Measurements from ENCODE around the gene KIR2DL1. TPM values are rescaled to one million over a fixed set of nuclear protein-coding genes. Genes with fewer than 3 reads are reported as not detected.
"Not testable (repeated sequence)": the region's sequence is repeated elsewhere in the genome, so short reads cannot be mapped to it uniquely, and the experiment has no call there.

The KIR2DL1 gene
- total RNA-seq, 3 donors from 2014 or later, result not detected

GRCh38 chr19:54750276-54750675 lies 19.3 kb upstream of the KIR2DL1 start:
- H3K27ac ChIP-seq; H3K9me3 ChIP-seq; H3K36me3 ChIP-seq; H3K4me3 ChIP-seq; H3K4me1 ChIP-seq; DNase-seq (ENCODE audit: low spot score in 2 of 2); H3K27me3 ChIP-seq; intact Hi-C loops (cut with DNase I; ENCODE audit: low total_unique reads): not testable (repeated sequence)

GRCh38 chr19:54756204-54757110 lies 13.1 kb upstream of the KIR2DL1 start:
- H3K4me1 ChIP-seq; H3K27ac ChIP-seq; H3K9me3 ChIP-seq; H3K4me3 ChIP-seq; intact Hi-C loops (cut with DNase I; ENCODE audit: low total_unique reads); DNase-seq (ENCODE audit: low spot score in 2 of 2); H3K36me3 ChIP-seq; H3K27me3 ChIP-seq: not testable (repeated sequence)

- H3K4me3 ChIP-seq; H3K27me3 ChIP-seq; DNase-seq (ENCODE audit: low spot score in 2 of 2); H3K27ac ChIP-seq; intact Hi-C loops (cut with DNase I; ENCODE audit: low total_unique reads); H3K4me1 ChIP-seq; H3K9me3 ChIP-seq; H3K36me3 ChIP-seq: not testable (repeated sequence)
These were observed 11.0 kb upstream of the KIR2DL1 start for GRCh38 chr19:54758577-54758976.

GRCh38 chr19:54764219-54764618 lies 5.4 kb upstream of the KIR2DL1 start:
- H3K36me3 ChIP-seq; H3K9me3 ChIP-seq; H3K4me3 ChIP-seq; DNase-seq (ENCODE audit: low spot score in 2 of 2); H3K27ac ChIP-seq; H3K4me1 ChIP-seq; intact Hi-C loops (cut with DNase I; ENCODE audit: low total_unique reads); H3K27me3 ChIP-seq: not testable (repeated sequence)

- H3K9me3 ChIP-seq; intact Hi-C loops (cut with DNase I; ENCODE audit: low total_unique reads); H3K36me3 ChIP-seq; H3K27me3 ChIP-seq; DNase-seq (ENCODE audit: low spot score in 2 of 2); H3K4me1 ChIP-seq; H3K4me3 ChIP-seq; H3K27ac ChIP-seq: not testable (repeated sequence)
These were observed 3.1 kb upstream of the KIR2DL1 start for GRCh38 chr19:54766464-54766863.

GRCh38 chr19:54770511-54770910 lies 918 bp downstream of the KIR2DL1 start:
- H3K27me3 ChIP-seq; H3K4me1 ChIP-seq; H3K9me3 ChIP-seq; intact Hi-C loops (cut with DNase I; ENCODE audit: low total_unique reads); DNase-seq (ENCODE audit: low spot score in 2 of 2); H3K27ac ChIP-seq; H3K4me3 ChIP-seq; H3K36me3 ChIP-seq: not testable (repeated sequence)

GRCh38 chr19:54771018-54771960 lies 1.7 kb downstream of the KIR2DL1 start:
- DNase-seq (ENCODE audit: low spot score in 2 of 2); H3K27me3 ChIP-seq; H3K36me3 ChIP-seq; H3K9me3 ChIP-seq; H3K4me3 ChIP-seq; H3K4me1 ChIP-seq; H3K27ac ChIP-seq; intact Hi-C loops (cut with DNase I; ENCODE audit: low total_unique reads): not testable (repeated sequence)

- H3K36me3 ChIP-seq; H3K27ac ChIP-seq; DNase-seq (ENCODE audit: low spot score in 2 of 2); H3K4me3 ChIP-seq; H3K4me1 ChIP-seq; H3K27me3 ChIP-seq; intact Hi-C loops (cut with DNase I; ENCODE audit: low total_unique reads); H3K9me3 ChIP-seq: not testable (repeated sequence)
These were observed 3.1 kb downstream of the KIR2DL1 start for GRCh38 chr19:54772666-54773065.

- H3K4me3 ChIP-seq; H3K36me3 ChIP-seq; DNase-seq (ENCODE audit: low spot score in 2 of 2); intact Hi-C loops (cut with DNase I; ENCODE audit: low total_unique reads); H3K4me1 ChIP-seq; H3K27ac ChIP-seq; H3K27me3 ChIP-seq; H3K9me3 ChIP-seq: not testable (repeated sequence)
These were observed 5.7 kb downstream of the KIR2DL1 start for GRCh38 chr19:54775095-54775815.

- H3K27me3 ChIP-seq; H3K4me3 ChIP-seq; DNase-seq (ENCODE audit: low spot score in 2 of 2); H3K27ac ChIP-seq; H3K4me1 ChIP-seq; H3K9me3 ChIP-seq; H3K36me3 ChIP-seq; intact Hi-C loops (cut with DNase I; ENCODE audit: low total_unique reads): not testable (repeated sequence)
These were observed 6.2 kb downstream of the KIR2DL1 start for GRCh38 chr19:54775830-54776229.

GRCh38 chr19:54777851-54778250 lies 8.3 kb downstream of the KIR2DL1 start:
- intact Hi-C loops (cut with DNase I; ENCODE audit: low total_unique reads); H3K4me1 ChIP-seq; H3K27me3 ChIP-seq; H3K27ac ChIP-seq; DNase-seq (ENCODE audit: low spot score in 2 of 2); H3K4me3 ChIP-seq; H3K9me3 ChIP-seq; H3K36me3 ChIP-seq: not testable (repeated sequence)

GRCh38 chr19:54778896-54779295 lies 9.3 kb downstream of the KIR2DL1 start:
- DNase-seq (ENCODE audit: low spot score in 2 of 2), result not testable (repeated sequence)

GRCh38 chr19:54782916-54783315 lies 13.3 kb downstream of the KIR2DL1 start:
- H3K27ac ChIP-seq; intact Hi-C loops (cut with DNase I; ENCODE audit: low total_unique reads); H3K9me3 ChIP-seq; H3K4me1 ChIP-seq; DNase-seq (ENCODE audit: low spot score in 2 of 2); H3K36me3 ChIP-seq; H3K27me3 ChIP-seq; H3K4me3 ChIP-seq: not testable (repeated sequence)

More at GRCh38 chr19:54778896-54779295, 9.3 kb downstream of the KIR2DL1 start:
- H3K9me3 ChIP-seq; H3K27me3 ChIP-seq; H3K4me1 ChIP-seq; H3K27ac ChIP-seq; intact Hi-C loops (cut with DNase I; ENCODE audit: low total_unique reads); H3K36me3 ChIP-seq; H3K4me3 ChIP-seq: not testable (repeated sequence)
